BJ (cell line): ENCODE data around the gene TEAD4. TPM values are rescaled to one million over a fixed set of nuclear protein-coding genes. Genes with fewer than 3 reads are reported as not detected.
A peak's percentile ranks its signal among the peaks of the same experiment; 100 is the strongest.

Experiments used
- CTCF ChIA-PET: fragments of 350-600 bp; formaldehyde crosslinking; extraction: SDS; loops from one replicate; lab custom pipeline; 2021; ENCODE audit warnings: antibody characterized with exemption, inconsistent platforms; lab: Yijun Ruan, JAX
- POLR2A ChIA-PET: fragments of 300-600 bp; sonication (Branson Sonifier 250); formaldehyde crosslinking; extraction: SDS; loops from one replicate; lab custom pipeline; 2021; ENCODE audit warnings: antibody characterized with exemption; lab: Charles Lee
- DNase-seq: peaks from one replicate; pipeline ENCODE4 v3.0.0-alpha.2; 2011; ENCODE audit warnings: low read depth
- H3K27me3 ChIP-seq: 2 replicates; pipeline ENCODE4 v1.6.0; 2011; ENCODE audit warnings: low read length; ENCODE audit not compliant: control insufficient read depth, insufficient read depth
- H3K36me3 ChIP-seq: 2 replicates; pipeline ENCODE4 v1.5.1; 2011; ENCODE audit warnings: low read length; ENCODE audit not compliant: control insufficient read depth, insufficient read depth
- H3K4me3 ChIP-seq: 2 replicates; pipeline ENCODE4 v1.5.1; 2011; ENCODE audit warnings: low read depth, mild to moderate bottlenecking, control low read depth, low read length
- CTCF ChIP-seq: IDR thresholded peaks from 2 replicates; pipeline ENCODE4 v1.5.1; 2011; ENCODE audit warnings: low read depth, mild to moderate bottlenecking, control low read depth, inconsistent platforms, low read length, moderate library complexity; ENCODE audit not compliant: insufficient read depth
- polyA plus RNA-seq: library from polyadenylated mRNA; depleted of rRNA; stranded (reverse); fragments of >200 nt; gene quantifications from 2 replicates; pipeline ENCODE4 v1.2.3, GENCODE V29; 2011

The TEAD4 gene
- polyA plus RNA-seq, 1 experiment: 30.2 TPM

DNA sequence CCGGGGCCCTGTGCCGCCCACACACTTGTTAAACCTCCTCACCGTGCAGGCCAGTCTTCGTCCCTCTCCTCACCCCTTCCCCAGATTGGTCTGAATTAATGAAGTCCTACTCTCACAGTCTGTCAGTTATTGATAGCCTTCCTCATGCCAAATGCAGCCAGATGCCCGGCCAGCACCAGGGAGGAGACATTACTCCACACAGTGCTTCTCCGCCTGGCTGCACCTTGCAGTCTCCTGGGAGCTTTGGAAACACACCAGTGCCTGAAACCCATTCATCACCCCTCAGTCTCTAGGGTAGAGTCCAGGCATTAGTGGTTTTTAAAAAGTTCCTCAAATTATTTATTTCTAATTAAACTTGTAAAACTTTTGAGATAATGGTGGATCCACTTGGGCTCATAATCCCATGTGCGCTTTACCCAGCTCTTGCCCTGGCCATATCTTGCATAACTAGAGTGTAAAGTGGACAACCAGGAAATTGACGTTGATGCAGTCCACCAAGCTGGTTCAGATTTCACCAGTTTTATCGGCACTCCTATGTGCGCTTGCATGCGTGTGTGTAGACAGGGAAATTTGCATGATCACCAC is 79.8 kb downstream of the TEAD4 start:
- ChIA-PET POLR2A (no interaction called here), CTCF (interaction anchor here (0.6 to 1.8 kb wide), 2 partner anchors 185 to 199 kb away, joined by 3 to 4 read pairs; no protein-coding TSS in a partner anchor)
- H3K36me3 ChIP-seq: peaks cover 14% of the 10 kb centered on the region

GRCh38 chr12:3040026-3040656 is 80.9 kb downstream of the TEAD4 start:
- Histone ChIP-seq H3K27me3 (no peaks in the 10 kb centered on the region), H3K4me3 (no peak overlapping the region), H3K36me3 (peaks cover 15% of the 10 kb centered on the region)
- POLR2A ChIA-PET: no interaction called here
- DNase-seq: no peak
- no peak for TF ChIP-seq CTCF
- CTCF ChIA-PET: interaction anchor here (1.8 kb wide), 1 partner anchor 186 kb away, joined by 4 read pairs; no protein-coding TSS in a partner anchor

More for the DNA sequence above, 79.8 kb downstream of the TEAD4 start:
- Histone ChIP-seq H3K4me3 (no peak overlapping the region), H3K27me3 (no peaks in the 10 kb centered on the region)
- DNase-seq: no peak
- TF ChIP-seq CTCF: no peak

GRCh38 chr12:3040663-3041544 is 81.7 kb downstream of the TEAD4 start:
- ChIA-PET CTCF (interaction anchor here (0.7 to 2.5 kb wide), 14 partner anchors 11 to 257 kb away, joined by 3 to 12 read pairs (median 4); no protein-coding TSS in a partner anchor), POLR2A (no interaction called here)
- TF ChIP-seq CTCF: no peak
- no peak overlapping the region for H3K4me3 ChIP-seq
- no peak for DNase-seq
- no peaks in the 10 kb centered on the region for H3K27me3 ChIP-seq
- peaks cover 15% of the 10 kb centered on the region for H3K36me3 ChIP-seq

GRCh38 chr12:3041558-3042164 is 82.5 kb downstream of the TEAD4 start:
- ChIA-PET CTCF (interaction anchor here (0.5 to 2.5 kb wide), 26 partner anchors 9 to 955 kb away, joined by 3 to 12 read pairs (median 4); no protein-coding TSS in a partner anchor), POLR2A (no interaction called here)
- TF ChIP-seq CTCF: peak; percentile 85
- Histone ChIP-seq H3K4me3 (no peak overlapping the region), H3K27me3 (no peaks in the 10 kb centered on the region), H3K36me3 (peaks cover 15% of the 10 kb centered on the region)
- no peak for DNase-seq
